ENCODE results near the gene CAMK2G. TPM values are rescaled to one million over a fixed set of nuclear protein-coding genes. Genes with fewer than 3 reads are reported as not detected.

The CAMK2G gene
- total and polyA plus RNA-seq, 7 donors = 15.8 to 60.3 (median 50.5) TPM

DNA sequence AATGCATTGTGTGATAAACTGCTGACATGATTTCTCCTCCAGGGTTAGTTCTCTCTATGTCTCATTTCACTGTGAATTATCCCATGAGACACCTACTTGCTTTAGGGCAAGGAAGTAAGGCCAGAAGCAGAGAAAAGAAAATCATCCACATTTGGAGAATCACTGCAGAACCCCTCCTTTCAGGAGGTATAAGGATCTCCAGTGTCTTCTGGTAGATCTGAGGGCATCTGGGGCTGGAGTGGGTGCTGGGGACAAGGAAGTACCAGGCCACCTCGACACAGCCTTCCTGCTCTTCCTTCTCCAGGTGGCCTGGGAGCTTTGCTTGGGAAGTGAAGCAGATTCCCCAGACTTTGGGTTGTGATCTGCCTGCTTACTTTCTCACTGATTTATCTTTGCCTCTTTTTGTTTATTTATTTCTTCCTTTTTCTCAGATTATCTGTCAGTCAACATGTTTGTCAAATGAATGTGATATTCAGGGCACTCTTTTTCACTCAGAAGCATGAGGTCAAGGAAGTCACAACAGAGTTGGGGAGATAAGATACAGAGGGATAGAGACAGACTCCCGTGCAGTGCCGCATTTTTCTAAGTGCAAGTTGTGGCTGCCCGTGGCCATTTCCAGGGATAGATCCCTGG, 12.4 kb upstream of the CAMK2G start:
- Histone ChIP-seq H3K4me3 (peak overlapping the region; percentile 34), H3K9me3 (no peaks in the 10 kb centered on the region), H3K27me3 (ENCODE audit: insufficient read depth in 3 of 3, low read length in 2 of 3) (no peaks in the 10 kb centered on the region), H3K36me3 (ENCODE audit: insufficient read depth in 1 of 2, low read depth in 1 of 2) (no peaks in the 10 kb centered on the region), H3K27ac (peak overlapping the region; percentile 96), H3K4me1 (peaks cover 28% of the 10 kb centered on the region)
- ATAC-seq (no peak), DNase-seq (no peak)
- intact Hi-C loops (cut with DNase I) = loop anchor here (1.0 to 5.0 kb wide), 6 partner anchors 54 to 196 kb away; no protein-coding TSS in a partner anchor
- WGBS, 3 donors = 6 to 13% (median 7%) methylated on average over 4 of the region's 4 CpGs
- TF ChIP-seq, protein P1, sequence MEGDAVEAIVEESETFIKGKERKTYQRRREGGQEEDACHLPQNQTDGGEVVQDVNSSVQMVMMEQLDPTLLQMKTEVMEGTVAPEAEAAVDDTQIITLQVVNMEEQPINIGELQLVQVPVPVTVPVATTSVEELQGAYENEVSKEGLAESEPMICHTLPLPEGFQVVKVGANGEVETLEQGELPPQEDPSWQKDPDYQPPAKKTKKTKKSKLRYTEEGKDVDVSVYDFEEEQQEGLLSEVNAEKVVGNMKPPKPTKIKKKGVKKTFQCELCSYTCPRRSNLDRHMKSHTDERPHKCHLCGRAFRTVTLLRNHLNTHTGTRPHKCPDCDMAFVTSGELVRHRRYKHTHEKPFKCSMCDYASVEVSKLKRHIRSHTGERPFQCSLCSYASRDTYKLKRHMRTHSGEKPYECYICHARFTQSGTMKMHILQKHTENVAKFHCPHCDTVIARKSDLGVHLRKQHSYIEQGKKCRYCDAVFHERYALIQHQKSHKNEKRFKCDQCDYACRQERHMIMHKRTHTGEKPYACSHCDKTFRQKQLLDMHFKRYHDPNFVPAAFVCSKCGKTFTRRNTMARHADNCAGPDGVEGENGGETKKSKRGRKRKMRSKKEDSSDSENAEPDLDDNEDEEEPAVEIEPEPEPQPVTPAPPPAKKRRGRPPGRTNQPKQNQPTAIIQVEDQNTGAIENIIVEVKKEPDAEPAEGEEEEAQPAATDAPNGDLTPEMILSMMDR (IDR thresholded peaks at IDR 0.05) = no peak

DNA sequence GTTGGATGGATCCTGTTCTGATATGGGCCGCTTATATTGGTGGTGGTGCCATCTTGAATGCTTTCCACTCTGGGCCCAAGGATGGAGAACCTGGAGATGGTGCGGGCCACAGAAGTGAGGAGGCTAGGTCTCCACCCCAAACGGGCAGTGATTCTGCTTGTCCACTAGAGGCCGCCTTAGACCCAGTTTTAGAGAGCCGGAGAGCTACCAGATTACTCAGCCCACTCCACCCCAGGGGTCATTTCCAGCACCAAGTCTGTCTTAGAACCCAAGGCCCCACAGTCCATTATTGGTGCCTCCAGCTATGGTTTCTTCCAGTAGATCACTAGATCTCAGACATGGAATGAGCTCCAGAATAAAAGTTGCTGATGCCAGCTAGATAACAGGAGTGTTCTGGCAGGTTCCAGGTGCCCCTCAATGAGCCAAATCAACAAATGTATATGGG, 11.8 kb upstream of the CAMK2G start:
- Histone ChIP-seq H3K4me3 (no peak overlapping the region), H3K36me3 (ENCODE audit: insufficient read depth in 1 of 2, low read depth in 1 of 2) (no peaks in the 10 kb centered on the region), H3K27ac (peak overlapping the region; percentile 96), H3K4me1 (peaks cover 28% of the 10 kb centered on the region), H3K27me3 (ENCODE audit: insufficient read depth in 3 of 3, low read length in 2 of 3) (no peaks in the 10 kb centered on the region), H3K9me3 (no peaks in the 10 kb centered on the region)
- peak; percentile 60 to 77 (median 70) for ATAC-seq
- TF ChIP-seq, protein P1 (IDR thresholded peaks at IDR 0.05) = peak; percentile 83
- DNase-seq = peak; percentile 66 to 78
- intact Hi-C loops (cut with DNase I) = loop anchor here (1.0 to 5.0 kb wide), 5 partner anchors 55 to 196 kb away; no protein-coding TSS in a partner anchor
- 1 to 5% (median 4%) methylated on average over 5 of the region's 5 CpGs for WGBS, 3 donors

DNA sequence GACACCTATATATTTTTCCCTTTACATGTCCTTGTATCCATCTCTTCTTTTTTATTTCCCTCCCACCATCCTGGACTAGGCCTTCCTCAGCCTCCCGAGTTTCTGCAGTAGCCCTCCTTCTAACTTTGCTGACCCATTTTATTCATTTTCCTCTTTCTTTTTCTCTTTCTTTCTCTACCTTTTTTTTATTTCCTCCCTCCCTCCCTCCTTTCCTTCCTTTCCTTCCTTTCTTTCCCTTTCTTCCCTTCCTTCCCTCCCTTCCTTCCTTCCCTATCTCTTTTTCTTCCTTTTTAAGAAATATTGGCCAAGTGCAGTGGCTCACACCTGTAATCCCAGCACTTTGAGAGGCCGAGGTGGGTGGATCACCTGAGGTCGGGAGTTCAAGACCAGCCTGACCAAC, 9.7 kb upstream of the CAMK2G start:
- Histone ChIP-seq H3K9me3 (no peaks in the 10 kb centered on the region), H3K27me3 (ENCODE audit: insufficient read depth in 3 of 3, low read length in 2 of 3) (no peaks in the 10 kb centered on the region), H3K27ac (no peak overlapping the region), H3K36me3 (ENCODE audit: insufficient read depth in 1 of 2, low read depth in 1 of 2) (no peaks in the 10 kb centered on the region), H3K4me3 (no peak overlapping the region), H3K4me1 (peaks cover 31% of the 10 kb centered on the region)
- intact Hi-C loops (cut with DNase I) = no loop called here
- TF ChIP-seq, protein P1 (IDR thresholded peaks at IDR 0.05) = no peak
- DNase-seq = no peak
- ATAC-seq = no peak
- 72 to 82% (median 79%) methylated on average over 3 of the region's 3 CpGs for WGBS, 3 donors

DNA sequence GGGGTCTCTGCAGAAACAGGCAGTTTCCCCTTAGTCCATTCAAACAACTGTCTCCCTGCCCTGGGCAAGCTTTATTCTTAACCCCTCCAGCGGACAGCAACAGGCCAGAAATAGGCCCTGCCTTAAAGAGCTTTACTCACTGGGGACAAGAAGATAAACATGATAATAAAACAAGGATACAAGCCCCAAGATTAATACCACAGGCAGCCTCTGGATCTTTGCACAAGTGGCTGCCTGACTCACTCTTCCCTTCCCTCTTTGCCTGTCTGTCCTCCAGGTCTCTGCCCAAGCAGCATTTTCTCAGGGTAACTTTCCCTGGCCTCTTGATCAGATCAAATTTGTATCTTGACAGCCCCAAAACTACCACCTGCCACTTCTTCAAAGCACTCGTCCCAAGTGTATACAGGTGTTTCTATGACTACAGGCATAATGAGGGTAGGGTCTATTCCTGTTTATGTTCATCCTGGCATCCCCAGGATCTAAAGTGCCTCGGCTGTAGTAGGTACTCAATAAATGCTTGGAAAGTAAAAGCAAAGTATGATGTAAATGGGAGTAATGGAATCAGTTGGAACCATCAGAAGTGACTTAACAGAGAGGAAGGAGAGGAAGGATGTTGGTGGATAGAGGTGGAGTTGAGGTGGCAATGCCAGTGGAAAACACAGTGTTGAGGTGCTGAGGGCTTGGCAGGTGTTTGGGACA, 7.0 kb upstream of the CAMK2G start:
- Histone ChIP-seq H3K4me3 (no peak overlapping the region), H3K27ac (no peak overlapping the region), H3K4me1 (peaks cover 11% of the 10 kb centered on the region), H3K36me3 (ENCODE audit: insufficient read depth in 1 of 2, low read depth in 1 of 2) (no peaks in the 10 kb centered on the region), H3K9me3 (no peaks in the 10 kb centered on the region), H3K27me3 (ENCODE audit: insufficient read depth in 3 of 3, low read length in 2 of 3) (no peaks in the 10 kb centered on the region)
- TF ChIP-seq, protein P1 (IDR thresholded peaks at IDR 0.05) = no peak
- intact Hi-C loops (cut with DNase I) = no loop called here
- DNase-seq (peak in 1 of 2 donors; percentile 2), ATAC-seq (no peak)
- 85 to 92% (median 86%) methylated on average over 3 of the region's 3 CpGs for WGBS, 3 donors
